C1 segment of cervical spinal cord (tissue), 14 donors: ENCODE results near the gene FAM162A.
A peak's percentile ranks its signal among the peaks of the same experiment; 100 is the strongest.
"Not testable (repeated sequence)": the region's sequence is repeated elsewhere in the genome, so short reads cannot be mapped to it uniquely, and the experiment has no call there.

Source experiments
- DNase-seq, 14 donors: peaks; one replicate each; lab custom pipeline; 2025; lab: John Stamatoyannopoulos, UW

The FAM162A gene, protein sequence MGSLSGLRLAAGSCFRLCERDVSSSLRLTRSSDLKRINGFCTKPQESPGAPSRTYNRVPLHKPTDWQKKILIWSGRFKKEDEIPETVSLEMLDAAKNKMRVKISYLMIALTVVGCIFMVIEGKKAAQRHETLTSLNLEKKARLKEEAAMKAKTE

GRCh38 chr3:122383771-122384697, at the start of gene FAM162A:
Gene FAM162A, plus strand, starts transcription at chr3:122384182. Its CDS starts 84 bp downstream, at chr3:122384266.
- DNase-seq: peak; percentile 43 to 95 (median 89)

DNA sequence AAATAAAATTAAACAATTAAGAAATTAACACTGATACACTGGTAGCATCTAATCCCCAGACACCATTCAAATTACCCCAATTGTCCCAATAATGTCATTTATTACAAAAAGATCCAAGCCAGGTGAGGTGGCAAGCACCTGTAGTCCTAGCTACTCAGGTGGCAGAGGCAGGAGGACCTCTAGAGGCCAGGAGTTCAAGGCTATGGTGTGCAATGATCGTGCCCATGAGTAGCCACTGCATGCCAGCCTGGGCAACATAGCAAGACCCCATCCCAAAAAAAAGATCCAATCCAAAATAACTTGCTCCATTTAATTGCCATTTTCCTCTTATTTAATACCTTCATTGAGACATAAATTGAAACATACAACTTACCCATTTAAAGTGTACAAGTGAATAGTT, 41.2 kb upstream of the FAM162A start:
- DNase-seq: no peak

DNA sequence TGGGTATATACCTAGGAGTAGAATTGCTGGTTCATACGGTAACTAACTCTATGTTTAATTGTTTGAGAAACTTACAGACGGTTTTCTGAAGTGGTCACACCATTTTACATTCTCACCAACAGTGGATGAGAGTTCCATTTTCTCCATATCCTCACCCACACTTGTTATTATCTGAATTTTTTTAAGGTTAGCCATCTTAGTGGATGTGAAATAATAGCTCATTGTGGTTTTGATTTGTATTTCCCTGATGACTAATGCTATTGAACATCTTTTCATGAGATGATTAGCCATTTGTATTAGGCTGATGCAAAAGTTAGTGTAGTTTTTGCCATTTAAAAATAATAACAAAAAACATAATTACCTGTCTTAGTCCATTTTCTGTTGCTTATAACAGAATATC, 40.3 kb upstream of the FAM162A start:
- DNase-seq: no peak

- DNase-seq: no peak
These were observed 34.8 kb upstream of the FAM162A start for GRCh38 chr3:122349171-122349570.

- DNase-seq: no peak
These were observed 33.1 kb upstream of the FAM162A start for GRCh38 chr3:122350814-122351418.

GRCh38 chr3:122351612-122352011, 32.4 kb upstream of the FAM162A start:
- no peak for DNase-seq

GRCh38 chr3:122353215-122353614, 30.8 kb upstream of the FAM162A start:
- peak in 1 of 14 donors; percentile 6 for DNase-seq

DNA sequence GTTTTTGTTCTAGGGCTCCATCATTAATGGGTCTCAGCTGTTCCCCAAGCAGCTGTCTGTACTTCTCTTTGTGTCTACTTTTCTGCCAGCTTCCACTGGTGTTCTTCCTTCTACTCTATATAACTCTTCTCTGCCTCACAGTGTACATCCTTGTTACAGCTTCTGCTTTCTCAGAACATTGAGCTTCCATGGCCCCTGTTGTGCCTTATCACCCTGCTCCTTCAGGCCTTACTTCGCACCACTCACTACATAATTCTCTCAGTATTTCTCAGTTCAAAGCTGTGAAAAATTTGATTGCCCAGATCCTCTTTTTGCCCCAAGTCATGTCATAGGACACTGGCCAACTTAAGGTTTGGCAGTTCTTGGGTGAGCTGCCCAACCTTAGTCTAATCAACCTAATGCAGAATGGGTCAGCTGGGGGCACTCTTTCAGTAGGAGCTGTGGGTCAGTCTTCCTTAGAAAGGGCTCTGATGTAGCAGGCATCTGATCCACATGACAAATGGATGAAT, 30.0 kb upstream of the FAM162A start:
- no peak for DNase-seq

GRCh38 chr3:122355612-122356011, 28.4 kb upstream of the FAM162A start:
- DNase-seq: no peak

- DNase-seq: no peak
These were observed 27.6 kb upstream of the FAM162A start for GRCh38 chr3:122356402-122356801.

DNA sequence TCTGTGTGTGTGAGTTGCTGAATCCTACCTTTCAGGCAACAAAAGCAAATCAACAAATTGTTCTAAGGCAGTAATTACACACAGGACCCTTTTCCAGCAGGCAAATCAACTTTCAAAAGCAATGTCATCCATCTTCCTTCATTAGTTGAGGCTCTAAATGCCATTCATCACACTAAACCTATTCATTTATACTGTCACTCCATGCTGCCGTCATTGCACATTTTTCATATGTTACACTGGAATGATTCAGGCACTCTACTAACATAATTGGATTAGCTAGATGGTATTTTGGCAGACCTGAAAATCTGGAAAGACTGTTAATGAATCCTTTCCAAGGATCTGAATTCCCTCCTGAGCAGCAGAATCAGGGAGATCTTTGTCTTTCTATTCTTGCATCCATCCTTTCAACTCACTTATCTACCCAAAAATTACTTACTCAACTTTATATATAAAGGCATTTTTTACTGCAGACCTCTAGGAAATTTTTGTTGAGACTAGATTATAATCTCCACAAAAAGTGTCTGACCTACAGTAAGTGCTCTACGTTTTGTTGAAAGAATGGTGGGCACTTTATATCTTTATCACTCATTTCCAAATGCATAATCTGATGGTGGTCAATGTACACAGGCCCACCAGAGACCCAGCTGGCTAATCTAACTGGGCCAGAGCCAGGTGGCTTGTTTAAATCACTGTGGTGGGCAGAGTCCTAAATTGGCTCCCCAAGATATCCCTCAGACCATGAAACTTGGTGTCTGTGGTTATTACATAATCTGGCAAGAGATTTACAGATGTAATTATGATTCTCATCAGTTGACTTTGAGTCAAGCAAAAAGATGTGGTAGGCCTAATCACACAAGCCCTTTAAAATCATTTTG, 25.9 kb upstream of the FAM162A start:
- no peak for DNase-seq

GRCh38 chr3:122358703-122359032, 25.3 kb upstream of the FAM162A start:
- DNase-seq: no peak

- no peak for DNase-seq
These were observed 22.0 kb upstream of the FAM162A start for GRCh38 chr3:122362026-122362425.

DNA sequence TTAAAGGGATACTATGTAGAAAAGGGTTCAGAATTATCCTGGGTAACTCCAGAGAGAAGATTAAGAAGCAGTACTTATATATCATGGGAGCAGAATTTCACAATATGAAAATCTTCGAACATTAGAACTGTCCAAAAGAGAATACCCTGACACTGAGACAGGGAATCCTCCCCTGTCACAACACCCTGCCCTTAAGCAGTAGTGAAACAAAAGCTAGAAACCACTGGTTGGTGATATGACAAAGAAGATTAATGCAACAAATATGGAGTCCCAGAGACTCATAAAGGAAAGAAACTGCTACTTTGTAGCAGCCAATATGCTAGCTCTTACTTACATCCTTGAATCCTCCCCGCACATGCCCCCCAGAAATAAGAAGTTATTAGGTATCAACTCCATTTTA, 19.5 kb upstream of the FAM162A start:
- DNase-seq: no peak

DNA sequence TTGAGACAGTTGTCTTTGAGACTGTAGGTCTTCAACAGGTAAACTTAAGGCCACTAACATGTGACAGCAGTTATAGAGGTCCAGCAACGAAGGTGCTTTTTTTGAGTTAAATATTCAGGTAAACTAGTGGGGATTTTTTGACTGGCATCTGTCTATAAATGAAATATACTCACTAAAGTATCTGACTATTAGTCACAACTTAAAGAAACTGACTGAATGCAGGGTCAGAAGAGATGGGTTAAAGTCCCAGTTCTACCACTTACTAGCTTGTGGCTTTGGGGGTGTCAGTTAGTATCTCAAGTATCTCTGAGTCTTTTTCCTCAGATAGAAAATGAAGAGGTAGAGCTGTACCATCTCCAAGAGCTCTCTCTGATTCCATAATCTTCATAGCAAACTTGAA, 18.9 kb upstream of the FAM162A start:
- no peak for DNase-seq

DNA sequence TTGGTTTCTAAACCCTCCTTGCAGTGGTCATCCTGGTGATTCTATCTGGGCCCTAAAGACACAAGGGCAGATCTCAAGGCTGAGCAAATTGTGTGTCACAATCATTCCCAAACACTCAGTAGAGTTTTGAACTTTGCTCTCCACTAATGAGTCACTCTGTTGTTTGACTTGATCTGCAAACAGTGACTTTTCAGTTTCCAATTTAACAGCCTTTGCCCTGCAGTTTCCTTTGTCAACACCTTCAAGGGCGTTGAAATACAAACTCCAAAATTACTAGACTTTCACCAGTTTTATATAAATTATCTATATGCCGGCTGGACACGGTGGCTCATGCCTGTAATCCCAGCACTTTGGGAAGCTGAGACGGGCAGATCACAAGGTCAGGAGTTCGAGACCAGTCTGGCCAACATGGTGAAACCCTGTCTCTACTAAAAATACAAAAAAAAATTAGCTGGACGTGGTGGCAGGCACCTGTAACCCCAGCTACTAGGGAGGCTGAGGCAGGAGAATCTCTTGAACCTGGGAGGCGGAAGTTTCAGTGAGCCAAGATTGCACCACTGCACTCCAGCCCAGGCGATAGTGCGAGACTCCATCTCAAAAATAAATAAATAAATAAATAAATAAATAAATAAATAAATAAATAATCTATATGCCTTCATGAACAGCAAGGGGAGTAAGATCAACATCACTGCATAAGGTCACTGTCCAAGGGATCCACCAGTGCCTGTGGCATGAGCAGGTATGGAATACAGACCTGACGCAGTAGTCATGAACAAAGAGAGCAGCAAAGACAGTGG, 18.2 kb upstream of the FAM162A start:
- DNase-seq: not testable (repeated sequence)

DNA sequence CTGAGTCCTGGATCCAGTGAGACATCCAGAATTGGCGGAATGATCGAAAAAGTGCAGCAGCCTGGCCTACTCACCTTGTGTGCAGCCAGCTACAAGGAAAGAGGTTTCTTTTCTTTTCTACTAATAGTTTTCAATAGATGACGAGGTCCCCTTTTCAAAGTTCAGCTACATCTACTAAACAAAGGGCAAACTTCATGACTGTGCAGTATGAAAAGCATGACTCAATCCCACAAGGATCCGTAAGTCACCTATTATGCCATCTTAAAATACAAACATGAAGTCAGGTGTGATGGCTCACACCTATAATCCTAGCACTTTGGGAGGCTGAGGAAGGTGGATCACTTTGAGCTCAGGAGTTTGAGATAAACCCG, 17.6 kb upstream of the FAM162A start:
- no peak for DNase-seq

DNA sequence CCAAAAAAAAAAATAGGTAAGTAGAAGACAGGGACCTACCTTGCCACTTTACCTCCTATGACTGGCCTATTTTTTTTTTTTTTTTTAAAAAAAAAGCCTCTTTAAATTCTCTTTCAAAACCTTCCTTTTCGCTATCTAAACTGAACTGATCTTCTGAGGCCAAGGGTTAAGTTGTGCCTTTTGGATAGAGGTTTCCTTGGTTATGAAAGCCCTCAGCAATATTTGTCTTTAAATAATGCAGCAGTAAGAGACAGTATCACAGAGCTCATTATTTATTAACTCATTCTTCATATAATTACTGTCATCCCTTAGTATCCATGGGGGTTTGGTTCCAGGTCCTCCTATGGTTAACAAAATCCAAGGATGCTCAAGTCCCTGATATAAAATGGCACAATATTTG, 9.9 kb upstream of the FAM162A start:
- DNase-seq: no peak

- DNase-seq: no peak
These were observed 6.0 kb upstream of the FAM162A start for GRCh38 chr3:122377975-122378374.

- peak; percentile 6 to 91 (median 77) for DNase-seq
These were observed 905 bp upstream of the FAM162A start, which contains the start of gene MIX23 for GRCh38 chr3:122382888-122383666. Gene MIX23, minus strand, starts transcription at chr3:122383231. Its CDS starts 7 bp downstream, at chr3:122383224.
